SIG-M5 treated with dmso at 0.1 percent for 504 hours (cell line): Measurements from ENCODE around the gene CDV3.
A peak's percentile ranks its signal among the peaks of the same experiment; 100 is the strongest.

Experiments used
- DNase-seq: peaks from one replicate; lab custom pipeline; 2025; ENCODE audit not compliant: unreplicated experiment; lab: John Stamatoyannopoulos, UW

The CDV3 gene

GRCh38 chr3:133600572-133601081 is 27.1 kb downstream of the CDV3 start:
- no peak for DNase-seq

GRCh38 chr3:133606342-133606741 is 32.9 kb downstream of the CDV3 start:
- DNase-seq = no peak

- no peak for DNase-seq
These were observed 33.4 kb downstream of the CDV3 start for GRCh38 chr3:133606902-133607301.

- DNase-seq = no peak
These were observed 34.3 kb downstream of the CDV3 start for GRCh38 chr3:133607816-133608215.

GRCh38 chr3:133608388-133608787 is 34.9 kb downstream of the CDV3 start:
- DNase-seq = no peak

- no peak for DNase-seq
These were observed 36.5 kb downstream of the CDV3 start for GRCh38 chr3:133610031-133610430.

GRCh38 chr3:133611534-133611933 is 38.0 kb downstream of the CDV3 start:
- DNase-seq = no peak

- DNase-seq = peak; percentile 1
These were observed 46.7 kb downstream of the CDV3 start for GRCh38 chr3:133620066-133620784.

- no peak for DNase-seq
These were observed 54.3 kb downstream of the CDV3 start for GRCh38 chr3:133627789-133628188.

- DNase-seq = no peak
These were observed 55.7 kb downstream of the CDV3 start for GRCh38 chr3:133629146-133629545.

GRCh38 chr3:133633439-133633838 is 60.0 kb downstream of the CDV3 start:
- no peak for DNase-seq
